ENCODE results near the gene SMOC1. TPM values are rescaled to one million over a fixed set of nuclear protein-coding genes. Genes with fewer than 3 reads are reported as not detected.

The SMOC1 gene
- polyA plus RNA-seq, 3 donors: not detected

DNA sequence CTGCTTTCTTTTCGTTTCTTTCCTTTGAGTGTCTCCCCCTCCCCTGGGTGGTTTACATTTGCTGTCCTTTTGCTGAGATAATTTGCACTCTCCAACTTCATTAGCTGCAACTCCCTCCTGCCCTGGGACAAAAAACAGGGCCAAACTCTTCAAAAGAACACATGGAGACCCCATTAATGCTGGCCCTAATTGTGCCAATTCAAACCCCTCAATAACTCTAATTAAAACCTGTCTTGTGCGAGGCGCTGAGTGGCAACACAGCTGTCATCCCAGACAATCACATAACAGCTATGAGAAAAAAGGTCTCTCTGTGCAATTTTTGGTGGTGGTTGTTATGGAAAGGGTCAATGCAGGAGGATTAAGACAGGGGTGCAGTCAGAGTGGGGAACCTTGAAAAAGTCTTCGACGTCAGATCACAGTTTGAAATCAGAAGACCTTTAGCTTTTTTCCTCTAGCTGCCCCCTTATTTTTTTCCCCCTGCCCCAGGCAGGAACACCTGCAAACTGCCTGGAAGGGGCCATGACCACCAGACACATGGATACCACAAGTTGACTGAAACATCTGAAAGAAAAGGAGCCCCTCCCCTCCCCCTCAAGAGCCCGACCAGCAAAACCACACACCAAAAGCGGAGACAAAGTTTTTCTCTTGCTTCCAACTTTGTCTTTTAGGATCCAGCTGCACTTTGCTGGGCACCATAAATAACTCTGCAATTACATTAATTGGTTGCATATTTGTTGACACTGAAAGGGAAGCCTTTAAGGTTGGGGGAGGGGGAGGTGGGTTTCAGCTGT, 26.5 kb upstream of the SMOC1 start:
- intact Hi-C loops (cut with micrococcal nuclease): no loop called here
- H3K27me3 ChIP-seq (ENCODE audit: control insufficient read depth in 2 of 2, insufficient read depth in 2 of 2, low read length in 2 of 2): no peaks in the 10 kb centered on the region
- no peaks in the 10 kb centered on the region for H4K20me1 ChIP-seq (ENCODE audit: insufficient read depth, low read length)
- no CpG with 5 or more reads among the region's 7 CpGs for WGBS (ENCODE audit: insufficient coverage)
- H3K79me2 ChIP-seq (ENCODE audit: insufficient read depth, low read length): no peaks in the 10 kb centered on the region
- no peaks in the 10 kb centered on the region for H3K4me1 ChIP-seq (ENCODE audit: control insufficient read depth in 1 of 2, insufficient read depth in 2 of 2, low read length in 2 of 2)
- TF ChIP-seq, protein P1, sequence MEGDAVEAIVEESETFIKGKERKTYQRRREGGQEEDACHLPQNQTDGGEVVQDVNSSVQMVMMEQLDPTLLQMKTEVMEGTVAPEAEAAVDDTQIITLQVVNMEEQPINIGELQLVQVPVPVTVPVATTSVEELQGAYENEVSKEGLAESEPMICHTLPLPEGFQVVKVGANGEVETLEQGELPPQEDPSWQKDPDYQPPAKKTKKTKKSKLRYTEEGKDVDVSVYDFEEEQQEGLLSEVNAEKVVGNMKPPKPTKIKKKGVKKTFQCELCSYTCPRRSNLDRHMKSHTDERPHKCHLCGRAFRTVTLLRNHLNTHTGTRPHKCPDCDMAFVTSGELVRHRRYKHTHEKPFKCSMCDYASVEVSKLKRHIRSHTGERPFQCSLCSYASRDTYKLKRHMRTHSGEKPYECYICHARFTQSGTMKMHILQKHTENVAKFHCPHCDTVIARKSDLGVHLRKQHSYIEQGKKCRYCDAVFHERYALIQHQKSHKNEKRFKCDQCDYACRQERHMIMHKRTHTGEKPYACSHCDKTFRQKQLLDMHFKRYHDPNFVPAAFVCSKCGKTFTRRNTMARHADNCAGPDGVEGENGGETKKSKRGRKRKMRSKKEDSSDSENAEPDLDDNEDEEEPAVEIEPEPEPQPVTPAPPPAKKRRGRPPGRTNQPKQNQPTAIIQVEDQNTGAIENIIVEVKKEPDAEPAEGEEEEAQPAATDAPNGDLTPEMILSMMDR (IDR thresholded peaks at IDR 0.05): no peak
- no peak overlapping the region for H3K4me2 ChIP-seq (replicated peaks; ENCODE audit: extremely low read depth, low read length, poor library complexity, severe bottlenecking)
- no peak for DNase-seq
- H3K4me3 ChIP-seq (replicated peaks in 1 of 3; ENCODE audit: low read depth in 2 of 3, low read length in 3 of 3): no peak overlapping the region
- H3K27ac Mint-ChIP-seq: no peak overlapping the region
- H3K4me3 Mint-ChIP-seq: no peak overlapping the region
- H3K36me3 Mint-ChIP-seq: no peaks in the 10 kb centered on the region
- H3K36me3 ChIP-seq (replicated peaks in 1 of 2; ENCODE audit: control insufficient read depth in 1 of 2, insufficient read depth in 2 of 2, low read length in 2 of 2): no peaks in the 10 kb centered on the region
- no peaks in the 10 kb centered on the region for H3K4me1 Mint-ChIP-seq
- no peaks in the 10 kb centered on the region for H3K9me3 Mint-ChIP-seq
- H3K27ac ChIP-seq (ENCODE audit: low read depth in 1 of 2, low read length in 2 of 2): no peak overlapping the region
- H3K27me3 Mint-ChIP-seq (ENCODE audit: low read depth in 3 of 3): peaks cover 6 to 25% (median 6%) of the 10 kb centered on the region in 3 donors
- H3K9ac ChIP-seq (ENCODE audit: insufficient read depth, low read length, poor library complexity, severe bottlenecking): no peak overlapping the region
- H3K9me3 ChIP-seq (replicated peaks in 1 of 2; ENCODE audit: control insufficient read depth in 1 of 2, insufficient read depth in 1 of 2, low read length in 2 of 2): no peaks in the 10 kb centered on the region
- H2AFZ ChIP-seq (ENCODE audit: insufficient read depth, low read depth, low read length, poor library complexity, severe bottlenecking): no peak overlapping the region

DNA sequence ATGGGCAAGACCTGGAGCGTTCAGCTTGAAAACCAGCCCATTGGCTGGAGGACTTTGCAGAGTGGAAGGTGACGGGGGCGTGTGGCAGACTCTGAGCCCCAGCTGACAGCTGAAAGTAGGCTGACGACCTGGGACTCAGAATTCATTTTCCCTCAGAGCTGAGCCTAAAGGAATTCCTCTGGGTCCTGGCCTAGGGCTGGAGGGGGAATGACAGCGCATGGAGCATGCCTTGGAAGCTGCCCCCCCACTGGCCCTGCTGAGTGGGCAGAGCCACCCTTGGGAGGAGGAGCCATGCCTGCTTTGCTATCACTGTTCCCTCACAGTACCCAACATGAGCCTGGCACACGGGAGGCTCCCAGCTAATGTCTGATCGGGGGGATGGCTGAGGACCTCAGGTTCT, 25.4 kb upstream of the SMOC1 start:
- Mint-ChIP-seq H3K36me3 (no peaks in the 10 kb centered on the region), H3K4me1 (no peaks in the 10 kb centered on the region), H3K4me3 (no peak overlapping the region), H3K9me3 (no peaks in the 10 kb centered on the region), H3K27me3 (ENCODE audit: low read depth in 3 of 3) (peaks cover 6 to 21% (median 6%) of the 10 kb centered on the region in 3 donors), H3K27ac (no peak overlapping the region)
- H3K36me3 ChIP-seq (replicated peaks in 1 of 2; ENCODE audit: control insufficient read depth in 1 of 2, insufficient read depth in 2 of 2, low read length in 2 of 2): no peaks in the 10 kb centered on the region
- no peaks in the 10 kb centered on the region for H3K79me2 ChIP-seq (ENCODE audit: insufficient read depth, low read length)
- DNase-seq: no peak
- intact Hi-C loops (cut with micrococcal nuclease): no loop called here
- no peaks in the 10 kb centered on the region for H4K20me1 ChIP-seq (ENCODE audit: insufficient read depth, low read length)
- TF ChIP-seq, protein P1 (IDR thresholded peaks at IDR 0.05): no peak
- no peaks in the 10 kb centered on the region for H3K27me3 ChIP-seq (ENCODE audit: control insufficient read depth in 2 of 2, insufficient read depth in 2 of 2, low read length in 2 of 2)
- H3K9ac ChIP-seq (ENCODE audit: insufficient read depth, low read length, poor library complexity, severe bottlenecking): no peak overlapping the region
- no peak overlapping the region for H3K27ac ChIP-seq (ENCODE audit: low read depth in 1 of 2, low read length in 2 of 2)
- H3K9me3 ChIP-seq (replicated peaks in 1 of 2; ENCODE audit: control insufficient read depth in 1 of 2, insufficient read depth in 1 of 2, low read length in 2 of 2): no peaks in the 10 kb centered on the region
- no peaks in the 10 kb centered on the region for H3K4me1 ChIP-seq (ENCODE audit: control insufficient read depth in 1 of 2, insufficient read depth in 2 of 2, low read length in 2 of 2)
- no peak overlapping the region for H3K4me2 ChIP-seq (replicated peaks; ENCODE audit: extremely low read depth, low read length, poor library complexity, severe bottlenecking)
- H2AFZ ChIP-seq (ENCODE audit: insufficient read depth, low read depth, low read length, poor library complexity, severe bottlenecking): no peak overlapping the region
- 98% methylated on average over 5 of the region's 7 CpGs for WGBS (ENCODE audit: insufficient coverage)
- no peak overlapping the region for H3K4me3 ChIP-seq (replicated peaks in 1 of 3; ENCODE audit: low read depth in 2 of 3, low read length in 3 of 3)
